ENCODE measurements around the gene PRKCH.

The PRKCH gene

DNA sequence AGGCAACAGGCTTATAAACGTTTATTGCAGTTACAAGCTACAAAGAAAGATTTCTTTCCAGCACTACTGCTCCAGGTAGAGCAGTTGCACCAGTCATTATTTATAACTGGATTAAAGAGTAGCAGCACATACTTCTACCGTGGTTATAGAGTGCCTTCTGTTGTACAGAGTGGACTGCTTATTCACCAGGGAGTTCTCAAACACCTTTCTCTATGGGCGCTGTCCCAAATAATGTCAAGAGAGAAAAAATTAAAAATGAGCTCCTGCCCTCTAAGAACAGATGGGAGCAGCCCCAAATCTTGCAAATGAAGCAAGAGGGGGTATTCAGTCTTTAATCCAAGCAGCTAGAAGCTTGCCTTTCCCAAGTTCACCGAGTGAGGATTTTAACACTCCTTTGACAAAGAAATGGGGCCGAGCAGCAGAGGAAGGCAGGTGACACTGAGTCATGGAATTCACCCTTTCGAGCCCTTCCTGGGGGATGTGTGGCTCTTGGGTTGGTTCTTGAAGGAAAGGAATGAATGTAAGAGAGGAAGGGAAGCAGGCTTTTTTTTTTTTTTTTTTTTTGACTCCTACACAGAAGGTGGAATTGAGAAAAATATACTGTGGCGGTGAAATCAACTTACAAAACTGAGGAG, 181.2 kb downstream of the PRKCH start:
- no peak overlapping the region for H3K27ac Mint-ChIP-seq
- H3K36me3 Mint-ChIP-seq (ENCODE audit: low read depth): no peaks in the 10 kb centered on the region
- peaks cover 9% of the 10 kb centered on the region for H3K27me3 Mint-ChIP-seq (ENCODE audit: low read depth, poor library complexity)
- no peaks in the 10 kb centered on the region for H3K9me3 Mint-ChIP-seq
- peaks cover 23% of the 10 kb centered on the region for H3K4me1 Mint-ChIP-seq
- TF ChIP-seq, protein P1, sequence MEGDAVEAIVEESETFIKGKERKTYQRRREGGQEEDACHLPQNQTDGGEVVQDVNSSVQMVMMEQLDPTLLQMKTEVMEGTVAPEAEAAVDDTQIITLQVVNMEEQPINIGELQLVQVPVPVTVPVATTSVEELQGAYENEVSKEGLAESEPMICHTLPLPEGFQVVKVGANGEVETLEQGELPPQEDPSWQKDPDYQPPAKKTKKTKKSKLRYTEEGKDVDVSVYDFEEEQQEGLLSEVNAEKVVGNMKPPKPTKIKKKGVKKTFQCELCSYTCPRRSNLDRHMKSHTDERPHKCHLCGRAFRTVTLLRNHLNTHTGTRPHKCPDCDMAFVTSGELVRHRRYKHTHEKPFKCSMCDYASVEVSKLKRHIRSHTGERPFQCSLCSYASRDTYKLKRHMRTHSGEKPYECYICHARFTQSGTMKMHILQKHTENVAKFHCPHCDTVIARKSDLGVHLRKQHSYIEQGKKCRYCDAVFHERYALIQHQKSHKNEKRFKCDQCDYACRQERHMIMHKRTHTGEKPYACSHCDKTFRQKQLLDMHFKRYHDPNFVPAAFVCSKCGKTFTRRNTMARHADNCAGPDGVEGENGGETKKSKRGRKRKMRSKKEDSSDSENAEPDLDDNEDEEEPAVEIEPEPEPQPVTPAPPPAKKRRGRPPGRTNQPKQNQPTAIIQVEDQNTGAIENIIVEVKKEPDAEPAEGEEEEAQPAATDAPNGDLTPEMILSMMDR (IDR thresholded peaks at IDR 0.05): no peak
- no peak overlapping the region for H3K4me3 Mint-ChIP-seq
- no peak for DNase-seq

DNA sequence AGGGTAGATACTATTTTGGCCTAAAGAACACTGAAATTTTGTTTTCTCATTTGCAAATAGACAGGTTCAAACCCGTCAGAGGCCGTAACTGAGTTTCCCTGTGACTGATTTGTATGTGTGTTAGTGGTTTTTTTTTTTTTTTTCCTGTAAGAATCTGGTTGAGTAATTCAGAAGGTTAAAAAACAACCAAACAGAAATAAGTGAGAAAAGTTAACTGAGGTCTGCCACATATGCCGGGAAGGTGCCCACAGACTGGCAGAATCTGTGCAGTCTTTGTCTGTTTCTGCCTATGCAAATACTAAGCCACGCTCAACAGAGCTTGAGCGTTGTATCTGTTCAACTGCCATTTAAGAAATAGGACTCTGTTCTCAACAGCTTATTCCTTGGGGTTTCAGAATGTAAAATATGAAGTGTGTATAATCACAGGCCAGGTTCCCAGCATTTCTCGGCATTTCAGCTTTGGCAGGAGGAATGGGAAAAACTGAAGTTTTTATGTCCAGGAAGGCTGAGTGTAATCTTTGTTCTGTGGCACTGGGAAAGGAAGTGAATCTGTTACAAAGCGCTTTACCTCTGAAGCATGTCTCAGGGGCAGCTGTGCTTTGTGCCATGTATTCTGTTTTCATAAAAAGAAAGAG, 181.9 kb downstream of the PRKCH start:
- Mint-ChIP-seq H3K36me3 (ENCODE audit: low read depth) (no peaks in the 10 kb centered on the region), H3K4me1 (peaks cover 23% of the 10 kb centered on the region), H3K9me3 (no peaks in the 10 kb centered on the region), H3K27ac (no peak overlapping the region), H3K4me3 (no peak overlapping the region), H3K27me3 (ENCODE audit: low read depth, poor library complexity) (peaks cover 10% of the 10 kb centered on the region)
- TF ChIP-seq, protein P1 (IDR thresholded peaks at IDR 0.05): no peak
- DNase-seq: no peak

DNA sequence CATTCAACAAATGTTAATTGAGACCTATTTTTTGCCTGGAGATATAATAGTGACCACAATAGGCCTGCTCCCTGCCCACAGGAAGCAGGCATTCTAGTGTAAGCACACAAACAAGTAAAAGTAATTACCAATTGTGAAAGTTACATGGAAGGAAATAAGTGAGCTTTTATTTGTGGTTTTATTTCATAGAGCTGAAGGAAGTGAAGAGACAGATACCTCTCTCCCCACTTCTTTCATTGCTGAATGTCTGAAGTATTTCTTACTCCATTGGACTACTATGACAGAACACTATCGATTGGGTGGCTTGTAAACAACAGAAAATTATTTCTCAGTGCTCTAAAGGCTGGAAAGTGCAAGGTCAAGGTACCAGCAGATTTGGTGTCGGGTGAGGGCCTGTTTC, 183.5 kb downstream of the PRKCH start:
- H3K4me3 Mint-ChIP-seq: no peak overlapping the region
- no peaks in the 10 kb centered on the region for H3K9me3 Mint-ChIP-seq
- H3K27ac Mint-ChIP-seq: no peak overlapping the region
- TF ChIP-seq, protein P1 (IDR thresholded peaks at IDR 0.05): no peak
- no peak for DNase-seq
- peaks cover 13% of the 10 kb centered on the region for H3K27me3 Mint-ChIP-seq (ENCODE audit: low read depth, poor library complexity)
- no peaks in the 10 kb centered on the region for H3K36me3 Mint-ChIP-seq (ENCODE audit: low read depth)
- H3K4me1 Mint-ChIP-seq: peaks cover 23% of the 10 kb centered on the region

DNA sequence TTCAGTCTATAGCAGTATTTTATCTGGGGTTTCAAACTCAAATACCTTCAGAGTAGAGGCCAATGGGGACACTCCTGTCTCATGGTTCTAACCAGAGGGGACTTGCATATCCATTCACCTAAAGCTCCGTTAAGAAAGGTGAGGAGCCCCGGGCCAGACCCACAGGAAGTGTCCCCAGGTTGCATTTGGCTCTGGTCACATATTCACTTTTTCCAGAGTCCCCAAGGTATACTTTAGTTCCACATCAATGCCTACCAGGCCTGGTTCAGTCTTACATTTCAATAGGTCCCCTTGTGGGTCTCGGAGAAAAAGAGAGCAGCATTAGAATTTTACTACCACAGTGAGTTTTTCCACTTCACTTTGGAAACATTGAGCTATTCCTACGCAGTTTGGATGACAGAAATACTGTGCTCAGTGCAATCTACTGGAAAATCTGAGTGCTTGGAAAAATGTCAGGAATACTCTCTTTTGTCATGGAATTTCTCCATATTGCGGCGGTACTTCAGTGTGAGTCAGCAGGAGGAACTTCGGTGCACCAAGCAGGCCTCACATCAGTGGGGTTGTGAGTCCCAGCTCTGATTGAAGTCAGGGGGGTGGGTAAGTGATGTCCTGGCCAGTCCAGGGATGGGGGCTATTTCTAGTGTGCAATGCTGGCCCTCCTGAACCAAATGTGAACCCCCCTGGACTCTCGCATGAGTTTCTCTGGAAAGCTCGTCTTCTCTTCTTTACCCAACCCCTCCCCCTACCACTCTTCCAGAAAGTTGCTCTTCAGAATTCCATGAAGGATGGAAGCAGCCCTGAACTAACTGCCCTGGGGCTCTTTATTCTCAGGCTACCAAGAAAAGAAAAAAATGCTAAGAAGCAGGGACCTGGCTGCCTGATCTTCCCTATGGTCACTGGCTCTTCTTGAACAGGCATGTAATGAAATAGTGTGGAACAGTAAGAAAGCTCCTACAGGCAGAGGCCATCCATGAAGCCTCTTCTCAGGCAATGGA, 184.7 kb downstream of the PRKCH start:
- no peaks in the 10 kb centered on the region for H3K9me3 Mint-ChIP-seq
- H3K4me1 Mint-ChIP-seq: peaks cover 23% of the 10 kb centered on the region
- no peak for DNase-seq
- H3K36me3 Mint-ChIP-seq (ENCODE audit: low read depth): no peaks in the 10 kb centered on the region
- no peak overlapping the region for H3K4me3 Mint-ChIP-seq
- H3K27me3 Mint-ChIP-seq (ENCODE audit: low read depth, poor library complexity): peaks cover 17% of the 10 kb centered on the region
- no peak overlapping the region for H3K27ac Mint-ChIP-seq
- TF ChIP-seq, protein P1 (IDR thresholded peaks at IDR 0.05): no peak

DNA sequence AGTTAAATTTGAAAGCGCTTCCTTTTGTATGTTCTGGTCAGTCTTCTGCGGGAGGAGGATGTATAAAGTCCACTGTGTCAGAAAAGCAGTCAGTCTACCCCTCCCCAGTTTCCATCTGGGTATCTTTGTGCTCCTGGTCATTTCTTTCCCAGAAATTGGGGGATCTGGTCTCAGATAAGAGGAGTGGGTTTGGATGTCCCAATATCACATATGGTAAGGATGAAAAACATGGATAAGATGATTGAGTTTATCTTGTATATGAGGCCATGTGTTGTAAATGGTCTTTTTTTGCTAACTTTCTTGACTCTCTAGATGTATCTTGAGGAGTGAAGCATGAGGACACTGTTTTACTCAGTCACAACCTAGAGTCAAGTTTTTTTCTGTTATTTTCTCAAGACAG, 187.1 kb downstream of the PRKCH start:
- no peaks in the 10 kb centered on the region for H3K9me3 Mint-ChIP-seq
- TF ChIP-seq, protein P1 (IDR thresholded peaks at IDR 0.05): no peak
- H3K36me3 Mint-ChIP-seq (ENCODE audit: low read depth): no peaks in the 10 kb centered on the region
- DNase-seq: no peak
- peaks cover 19% of the 10 kb centered on the region for H3K4me1 Mint-ChIP-seq
- H3K27ac Mint-ChIP-seq: no peak overlapping the region
- peaks cover 12% of the 10 kb centered on the region for H3K27me3 Mint-ChIP-seq (ENCODE audit: low read depth, poor library complexity)
- no peak overlapping the region for H3K4me3 Mint-ChIP-seq

Data from nephron progenitor cell (in vitro differentiated cells).